PFSK-1 (cell line): ENCODE measurements around the gene TULP1.

Source experiments
- FOXP2 ChIP-seq: optimal IDR thresholded peaks from 2 replicates; pipeline ENCODE3; 2011; ENCODE audit warnings: borderline replicate concordance, control low read depth, inconsistent platforms; ENCODE audit not compliant: insufficient read depth; ENCODE audit errors: extremely low read length, extremely low read depth
- REST ChIP-seq, 2 experiments: IDR thresholded peaks; 2 replicates each; pipeline versions ENCODE4 v1.6.1 to v1.8.0; 2011 to 2012; ENCODE audit warnings: low read depth in 2 of 2, low read length in 2 of 2, control low read depth in 1 of 2, inconsistent platforms in 1 of 2, mild to moderate bottlenecking in 1 of 2, moderate library complexity in 1 of 2; ENCODE audit not compliant: insufficient read depth in 1 of 2

- TF ChIP-seq REST (IDR thresholded peaks at IDR 0.05; ENCODE audit: insufficient read depth in 1 of 2, low read depth in 2 of 2, low read length in 2 of 2) (no peak), FOXP2 (no peak)
Observed at GRCh38 chr6:35483490-35483889, 29.2 kb downstream of the TULP1 start.
